AG08396 (cell line): ENCODE measurements around the gene CTDSPL2.
"Not testable (repeated sequence)": the region's sequence is repeated elsewhere in the genome, so short reads cannot be mapped to it uniquely, and the experiment has no call there.

ENCODE experiments used
- DNase-seq: peaks from one replicate; pipeline ENCODE4 v3.0.0; 2012; ENCODE audit warnings: low spot score, mixed read lengths

The CTDSPL2 gene

DNA sequence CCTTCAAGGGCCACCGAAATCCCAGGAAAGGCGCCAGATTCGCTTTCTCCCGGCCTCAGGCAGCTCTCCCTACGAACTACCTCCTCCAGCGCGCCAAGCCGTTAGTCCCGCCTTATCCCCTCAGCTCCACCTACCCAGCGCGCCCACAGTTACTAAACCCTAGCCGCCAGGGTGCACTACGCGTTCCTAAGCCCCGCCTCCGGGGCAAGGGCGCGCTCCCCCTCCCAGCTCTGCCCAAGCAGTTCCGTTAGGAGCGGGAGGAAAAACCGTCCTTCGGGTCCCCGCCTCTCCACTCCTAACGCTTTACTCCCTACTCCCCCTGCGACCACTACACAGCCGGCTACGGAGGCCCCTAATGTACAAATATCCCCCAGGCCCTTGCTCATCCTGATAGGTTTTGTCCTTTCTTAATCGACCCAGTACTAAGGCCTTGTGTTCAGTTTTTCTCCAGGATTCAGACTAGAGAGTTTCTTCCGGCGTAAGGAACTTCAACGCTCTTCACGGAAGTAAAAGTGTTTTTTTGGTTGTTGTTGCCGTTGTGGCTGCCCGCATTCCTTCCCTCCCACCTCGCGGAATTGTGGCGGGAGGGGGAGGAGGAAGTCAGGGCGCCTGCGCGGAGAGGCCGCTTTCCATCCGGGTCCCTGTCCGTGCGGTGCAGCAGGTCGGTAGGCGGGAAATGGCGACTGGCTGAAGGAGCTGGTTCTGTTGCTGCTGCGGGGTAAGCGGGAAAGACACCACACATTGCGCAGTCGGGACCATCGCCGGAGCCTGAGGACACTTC lies at the start of gene CTDSPL2:
CTDSPL2 (plus strand) TSS at position 655 of the 781 bp plus-strand sequence. CDS start 31,386 bp downstream, outside the sequence.
- peak; percentile 94 for DNase-seq

DNA sequence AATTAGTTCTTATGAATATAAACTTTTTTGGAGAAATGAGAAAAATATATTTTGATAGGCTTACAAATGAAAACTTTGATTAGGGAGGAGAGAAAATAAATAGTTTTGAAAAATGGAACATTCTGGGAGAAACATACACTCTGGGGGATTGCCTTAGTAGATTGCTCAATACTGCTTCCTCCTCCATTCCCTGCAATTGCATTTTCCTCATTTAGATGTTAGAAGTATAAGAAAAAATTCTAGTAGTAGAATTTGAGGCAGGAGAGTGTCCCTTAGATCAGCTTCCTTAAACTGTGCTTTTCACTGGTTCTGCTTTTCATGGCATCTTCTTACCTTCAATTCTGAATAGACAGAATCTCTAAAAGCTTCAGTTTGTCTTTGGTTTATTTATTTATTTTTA lies 46.2 kb upstream of the CTDSPL2 start:
- DNase-seq = no peak

GRCh38 chr15:44385344-44385942 lies 42.0 kb upstream of the CTDSPL2 start:
- no peak for DNase-seq

GRCh38 chr15:44394062-44394461 lies 33.4 kb upstream of the CTDSPL2 start:
- no peak for DNase-seq

GRCh38 chr15:44394562-44394961 lies 32.9 kb upstream of the CTDSPL2 start:
- DNase-seq = no peak

DNA sequence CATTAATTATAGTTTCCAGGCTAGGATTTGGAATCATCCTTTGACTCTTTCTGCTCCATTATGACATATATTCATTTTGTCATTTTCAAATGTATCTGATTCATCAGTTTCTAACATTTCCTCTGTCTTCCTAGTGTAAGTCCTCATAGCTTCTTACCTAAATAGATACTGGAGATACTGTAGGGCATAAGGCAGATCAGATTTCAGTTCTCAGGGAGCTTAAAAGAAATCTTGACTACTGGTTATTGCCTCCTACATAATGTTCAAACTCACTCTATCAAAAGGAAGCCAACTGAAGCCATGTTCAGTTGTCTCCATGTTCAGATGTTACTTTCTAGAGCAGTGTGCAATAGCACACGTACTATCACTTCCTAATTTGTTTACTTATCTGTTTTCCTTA lies 29.6 kb upstream of the CTDSPL2 start:
- no peak for DNase-seq

DNA sequence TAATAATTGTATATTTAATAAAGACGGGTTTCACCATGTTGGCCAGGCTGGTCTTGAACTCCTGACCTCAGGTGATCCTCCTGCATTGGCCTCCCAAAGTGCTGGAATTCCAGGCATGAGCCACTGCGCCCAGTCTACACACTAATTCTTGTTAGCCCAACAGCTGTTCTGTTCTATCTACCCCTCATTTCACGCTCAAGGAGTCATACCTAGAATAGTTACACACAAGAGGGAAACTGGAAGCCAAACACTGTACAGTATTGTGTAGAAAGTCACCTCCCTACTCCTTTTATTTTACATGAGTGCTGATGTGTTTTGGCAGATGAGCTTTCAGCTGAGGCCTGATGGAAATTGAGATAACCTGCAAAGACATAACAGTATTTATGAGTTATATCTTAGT lies 13.4 kb upstream of the CTDSPL2 start:
- DNase-seq = no peak

DNA sequence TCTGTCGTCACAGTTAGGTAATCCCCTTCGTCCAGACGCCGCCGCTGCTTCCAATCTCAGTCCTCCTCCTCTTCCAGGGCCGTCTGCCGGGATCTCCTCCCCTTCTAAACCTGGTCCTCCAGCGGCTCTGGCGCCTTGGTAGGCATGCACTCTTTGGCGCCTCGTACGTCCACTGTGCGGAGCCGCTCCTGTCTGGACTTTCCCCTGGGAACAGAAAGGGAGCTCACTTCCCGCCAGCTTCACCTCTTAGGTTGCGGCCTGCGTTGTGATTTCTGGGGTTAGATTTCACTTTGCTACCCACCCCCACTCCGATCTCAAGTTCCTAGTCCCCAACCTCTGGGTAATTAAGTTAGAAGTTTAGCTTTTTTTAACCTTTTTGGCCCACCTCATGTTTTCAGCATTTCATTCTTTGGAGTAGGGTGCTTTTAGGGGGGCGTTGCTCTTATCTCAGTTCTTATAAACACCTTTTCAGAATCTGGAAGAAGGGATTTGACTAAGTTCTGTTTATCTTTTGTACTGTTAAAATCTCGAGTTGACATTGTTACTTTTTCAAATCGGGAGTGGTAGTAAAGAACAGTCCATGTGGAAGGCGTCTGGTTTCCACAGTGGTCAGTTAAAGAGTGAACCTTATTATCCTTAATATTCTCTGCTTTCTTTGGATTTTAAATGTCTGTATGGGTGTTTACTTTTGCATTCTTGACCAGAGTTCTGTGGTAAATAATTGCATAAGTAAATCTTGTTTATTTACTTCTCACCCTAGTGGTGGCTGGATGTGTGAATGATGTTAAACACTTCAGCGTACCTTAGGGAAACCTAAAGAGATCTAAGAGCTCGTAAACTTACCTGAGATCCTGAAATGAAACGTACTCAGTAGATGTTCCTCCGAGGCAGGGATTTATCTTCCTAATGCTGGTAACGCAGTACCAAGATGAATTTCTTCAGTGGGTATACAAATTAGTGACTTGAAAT lies 611 bp downstream of the CTDSPL2 start:
- peak; percentile 53 for DNase-seq

DNA sequence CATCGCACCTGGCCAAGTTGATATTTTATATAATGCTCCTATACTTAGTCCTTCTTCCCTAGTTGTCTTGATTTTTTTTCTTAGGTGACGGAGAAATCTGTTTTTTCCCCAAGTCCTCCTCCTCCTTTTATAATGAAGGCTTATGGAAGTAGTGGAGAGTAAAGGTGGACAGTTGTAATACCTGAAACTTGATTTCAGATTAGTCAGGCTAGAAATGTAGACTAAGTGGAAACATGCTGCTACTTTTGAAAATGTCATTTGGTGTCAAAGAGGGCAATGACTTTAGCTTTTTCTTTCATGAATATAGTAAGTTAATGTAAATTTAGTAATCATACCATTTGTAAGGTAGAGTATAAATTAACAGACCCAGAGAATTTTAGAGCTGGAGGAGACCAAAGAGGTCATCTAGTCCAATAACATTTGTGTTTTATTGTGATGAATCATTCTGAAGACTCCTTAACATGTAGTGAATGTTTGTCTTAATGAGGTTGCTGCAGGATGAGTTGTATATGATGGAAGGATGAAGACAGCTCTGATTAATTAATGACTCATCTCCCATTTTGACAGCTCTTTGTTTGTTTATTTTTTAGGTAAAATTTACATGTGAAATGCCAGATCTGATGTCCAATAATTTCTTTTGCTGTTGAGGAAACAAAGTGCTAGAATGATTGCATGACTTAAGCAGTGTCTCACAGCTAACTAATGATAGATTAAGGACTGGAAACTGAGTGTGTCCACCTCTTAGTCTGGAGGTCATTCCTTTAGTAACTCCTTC lies 8.7 kb downstream of the CTDSPL2 start:
- DNase-seq = no peak

- no peak for DNase-seq
Observed at GRCh38 chr15:44438402-44438801, 11.0 kb downstream of the CTDSPL2 start.

GRCh38 chr15:44441095-44441501 lies 13.7 kb downstream of the CTDSPL2 start:
- no peak for DNase-seq

DNA sequence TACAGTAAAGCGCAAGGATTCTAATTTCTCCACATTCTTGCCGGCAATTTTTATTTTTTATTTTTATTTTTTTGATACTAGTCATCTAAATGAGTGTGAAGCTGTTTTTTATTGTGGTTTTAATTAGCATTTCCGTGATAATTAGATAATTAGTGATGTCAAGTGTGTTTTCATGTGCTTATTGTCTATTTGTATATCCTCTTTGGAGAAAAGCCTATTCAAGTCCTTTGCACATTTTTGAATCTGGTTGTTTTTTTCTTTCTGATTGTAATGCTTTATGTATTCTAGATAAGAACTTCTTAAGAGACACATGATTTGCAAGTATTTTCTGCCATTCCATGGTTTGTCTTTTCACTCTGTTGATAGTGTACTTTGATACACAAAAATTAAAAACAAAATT lies 16.1 kb downstream of the CTDSPL2 start:
- no peak for DNase-seq

GRCh38 chr15:44447772-44448376 lies 20.4 kb downstream of the CTDSPL2 start:
- no peak for DNase-seq

DNA sequence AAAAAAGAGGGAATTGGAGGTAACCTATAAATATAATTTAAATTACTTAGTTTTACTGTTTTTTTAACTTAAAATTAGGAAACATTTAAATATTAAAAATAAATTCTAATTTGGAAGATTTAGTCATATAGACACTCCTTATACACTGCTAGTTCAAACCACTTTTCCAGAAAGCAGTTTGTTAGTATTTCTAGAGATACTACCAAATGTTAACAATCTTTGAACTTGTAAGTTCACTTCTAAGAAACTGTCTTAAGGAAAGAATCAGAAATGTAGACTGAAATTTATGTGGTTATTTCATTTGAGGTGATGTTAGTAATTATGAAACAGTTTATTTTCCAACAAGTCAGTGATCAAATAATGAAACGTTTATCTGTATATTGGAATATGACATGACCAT lies 22.7 kb downstream of the CTDSPL2 start:
- no peak for DNase-seq

- DNase-seq = not testable (repeated sequence)
Observed at GRCh38 chr15:44453578-44454283, 26.3 kb downstream of the CTDSPL2 start.

DNA sequence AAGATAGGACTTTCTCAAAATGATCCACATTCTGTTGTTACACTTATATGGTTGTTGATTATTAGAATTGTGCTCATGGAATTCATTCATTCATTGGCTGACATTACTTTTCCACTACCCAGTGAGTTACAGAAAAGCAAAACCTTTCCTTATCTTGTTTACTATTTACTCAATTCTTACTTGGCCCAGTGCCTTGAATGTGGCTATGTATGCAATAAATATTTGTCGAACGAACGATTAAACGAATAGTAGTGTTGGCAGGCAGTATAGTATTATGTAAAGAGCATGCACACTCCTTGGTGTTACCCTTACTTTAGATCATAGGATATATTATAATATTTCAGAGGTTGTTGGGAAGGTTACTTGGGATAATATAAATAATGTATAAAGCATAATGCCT lies 31.0 kb downstream of the CTDSPL2 start:
- no peak for DNase-seq

DNA sequence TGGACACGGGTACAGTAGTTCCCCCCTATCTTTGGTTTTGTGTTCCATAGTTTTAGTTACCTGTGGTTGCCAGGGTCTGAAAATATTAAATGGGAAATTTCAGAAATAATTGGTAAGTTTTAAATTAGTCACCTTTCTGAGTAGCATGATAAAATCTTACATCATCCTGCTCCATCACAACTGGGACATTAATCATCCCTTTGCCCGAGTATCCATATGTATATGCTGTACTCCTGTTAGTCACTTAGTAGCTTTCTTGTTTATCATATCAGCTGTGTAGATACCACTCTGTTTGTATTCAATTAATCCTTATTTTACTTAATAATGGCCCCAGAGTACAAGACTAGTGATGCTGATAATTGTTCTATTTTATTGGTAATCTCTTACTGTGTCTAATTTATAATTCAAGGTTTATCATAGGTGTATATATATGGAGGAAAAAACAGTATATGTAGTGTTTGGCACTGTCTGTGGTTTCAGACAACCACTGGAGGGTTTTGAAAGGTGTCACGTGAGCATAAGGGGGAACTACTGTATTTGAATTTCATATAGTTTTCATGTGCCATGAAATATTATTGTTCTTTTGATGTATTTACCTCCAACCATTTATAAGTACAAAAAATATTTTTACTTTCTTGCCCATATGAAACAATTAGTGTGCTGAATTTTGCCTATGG lies 41.4 kb downstream of the CTDSPL2 start:
- peak; percentile 8 for DNase-seq

DNA sequence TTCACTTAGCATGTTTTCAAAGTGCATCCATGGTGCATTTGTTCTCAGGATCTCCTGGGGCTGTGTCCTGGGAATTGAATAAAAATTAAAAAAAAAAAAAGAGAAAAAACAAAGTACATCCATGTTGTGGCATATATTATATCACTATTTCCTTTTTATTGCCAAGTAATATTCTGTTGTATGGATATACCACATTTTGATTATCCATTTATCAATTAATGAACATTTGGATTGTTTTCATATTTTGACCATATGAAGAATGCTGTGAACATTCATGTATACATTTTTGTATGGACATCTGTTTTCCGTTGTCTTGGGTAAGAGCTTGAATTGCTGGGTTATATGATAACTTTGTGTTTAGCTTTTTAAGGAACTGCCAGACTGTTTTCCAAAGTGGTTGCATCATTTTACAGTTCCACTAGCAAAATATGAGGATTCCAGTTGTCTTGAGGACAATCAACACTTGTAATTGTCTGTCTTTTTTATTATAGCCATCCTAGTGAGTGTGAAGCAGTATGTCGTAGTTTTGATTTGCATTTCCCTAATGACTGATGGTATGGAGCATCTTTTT lies 44.5 kb downstream of the CTDSPL2 start:
- DNase-seq = no peak

DNA sequence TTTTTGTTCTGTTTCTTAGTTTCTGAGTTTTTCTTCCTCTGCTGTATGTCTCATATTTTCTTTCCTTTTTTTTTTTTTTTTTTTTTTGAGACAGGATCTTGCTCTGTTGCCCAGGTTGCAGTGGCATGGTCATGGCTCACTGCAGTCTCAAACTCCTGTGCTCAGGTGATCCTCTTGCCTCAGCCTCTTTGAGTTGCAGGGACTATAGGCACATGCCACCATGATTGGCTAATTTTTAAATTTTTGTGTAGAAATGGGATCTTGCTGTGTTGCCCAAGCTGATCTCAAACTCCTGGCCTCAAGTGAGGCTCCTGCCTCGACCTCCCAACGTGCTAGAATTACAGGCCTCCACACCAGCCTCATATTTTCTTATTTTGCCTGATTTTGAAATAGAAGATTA lies 51.9 kb downstream of the CTDSPL2 start:
- DNase-seq = no peak

GRCh38 chr15:44482090-44482489 lies 54.7 kb downstream of the CTDSPL2 start:
- DNase-seq = no peak
